ENCODE data around the gene OSBPL8. TPM values are rescaled to one million over a fixed set of nuclear protein-coding genes. Genes with fewer than 3 reads are reported as not detected.

OSBPL8 gene
- total RNA-seq, 1 donor, result 133 TPM

DNA sequence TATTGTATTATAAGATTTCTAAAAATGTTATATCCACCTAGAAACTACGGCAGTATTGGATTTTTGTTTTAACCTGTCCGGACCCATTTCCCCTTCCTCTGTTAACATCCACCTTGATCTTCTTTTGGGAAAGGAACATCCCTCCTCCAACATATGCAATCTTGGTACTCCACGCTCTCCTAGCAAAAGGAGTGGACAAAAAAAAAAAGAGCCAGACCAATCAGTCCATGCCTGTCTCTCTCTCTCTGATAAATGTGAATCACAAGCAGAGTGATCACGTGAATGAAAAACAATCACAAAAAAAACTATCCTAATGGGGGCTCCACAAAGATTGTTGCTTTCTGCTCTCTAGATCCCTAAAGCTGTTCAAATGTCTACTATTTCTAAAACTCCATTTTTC lies 27.1 kb downstream of the OSBPL8 start:
- no peak for DNase-seq (ENCODE audit: low read depth)
- no peak overlapping the region for H3K4me3 ChIP-seq (ENCODE audit: low read depth, low read length)
- TF ChIP-seq, protein P1, sequence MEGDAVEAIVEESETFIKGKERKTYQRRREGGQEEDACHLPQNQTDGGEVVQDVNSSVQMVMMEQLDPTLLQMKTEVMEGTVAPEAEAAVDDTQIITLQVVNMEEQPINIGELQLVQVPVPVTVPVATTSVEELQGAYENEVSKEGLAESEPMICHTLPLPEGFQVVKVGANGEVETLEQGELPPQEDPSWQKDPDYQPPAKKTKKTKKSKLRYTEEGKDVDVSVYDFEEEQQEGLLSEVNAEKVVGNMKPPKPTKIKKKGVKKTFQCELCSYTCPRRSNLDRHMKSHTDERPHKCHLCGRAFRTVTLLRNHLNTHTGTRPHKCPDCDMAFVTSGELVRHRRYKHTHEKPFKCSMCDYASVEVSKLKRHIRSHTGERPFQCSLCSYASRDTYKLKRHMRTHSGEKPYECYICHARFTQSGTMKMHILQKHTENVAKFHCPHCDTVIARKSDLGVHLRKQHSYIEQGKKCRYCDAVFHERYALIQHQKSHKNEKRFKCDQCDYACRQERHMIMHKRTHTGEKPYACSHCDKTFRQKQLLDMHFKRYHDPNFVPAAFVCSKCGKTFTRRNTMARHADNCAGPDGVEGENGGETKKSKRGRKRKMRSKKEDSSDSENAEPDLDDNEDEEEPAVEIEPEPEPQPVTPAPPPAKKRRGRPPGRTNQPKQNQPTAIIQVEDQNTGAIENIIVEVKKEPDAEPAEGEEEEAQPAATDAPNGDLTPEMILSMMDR (IDR thresholded peaks at IDR 0.05; ENCODE audit: insufficient read depth, low read length), result no peak

GRCh38 chr12:76531056-76531455 lies 28.5 kb downstream of the OSBPL8 start:
- TF ChIP-seq, protein P1 (IDR thresholded peaks at IDR 0.05; ENCODE audit: insufficient read depth, low read length), result no peak
- DNase-seq (ENCODE audit: low read depth), result no peak

DNA sequence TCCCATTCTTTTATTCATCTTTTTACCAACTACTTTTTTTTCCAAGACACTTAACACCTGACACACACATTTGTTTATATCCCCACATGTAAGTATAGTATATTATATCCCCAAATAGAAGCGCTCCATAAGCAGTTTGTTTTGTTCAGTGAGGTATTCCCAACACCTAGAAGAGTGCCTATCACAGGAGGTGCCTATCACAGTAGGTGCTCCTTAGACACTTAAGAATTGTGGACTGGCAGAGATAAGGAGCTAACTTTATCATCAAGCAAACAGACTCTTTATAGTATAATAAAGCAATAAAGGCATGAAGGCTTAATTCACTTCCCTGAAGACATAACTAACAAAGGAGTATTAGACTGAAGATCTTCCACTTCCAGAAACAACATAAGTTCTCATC lies 29.1 kb downstream of the OSBPL8 start:
- no peak overlapping the region for H3K4me3 ChIP-seq (ENCODE audit: low read depth, low read length)
- no peak for DNase-seq (ENCODE audit: low read depth)
- TF ChIP-seq, protein P1 (IDR thresholded peaks at IDR 0.05; ENCODE audit: insufficient read depth, low read length), result no peak

More at GRCh38 chr12:76531056-76531455, 28.5 kb downstream of the OSBPL8 start:
- no peak overlapping the region for H3K4me3 ChIP-seq (ENCODE audit: low read depth, low read length)

DNA sequence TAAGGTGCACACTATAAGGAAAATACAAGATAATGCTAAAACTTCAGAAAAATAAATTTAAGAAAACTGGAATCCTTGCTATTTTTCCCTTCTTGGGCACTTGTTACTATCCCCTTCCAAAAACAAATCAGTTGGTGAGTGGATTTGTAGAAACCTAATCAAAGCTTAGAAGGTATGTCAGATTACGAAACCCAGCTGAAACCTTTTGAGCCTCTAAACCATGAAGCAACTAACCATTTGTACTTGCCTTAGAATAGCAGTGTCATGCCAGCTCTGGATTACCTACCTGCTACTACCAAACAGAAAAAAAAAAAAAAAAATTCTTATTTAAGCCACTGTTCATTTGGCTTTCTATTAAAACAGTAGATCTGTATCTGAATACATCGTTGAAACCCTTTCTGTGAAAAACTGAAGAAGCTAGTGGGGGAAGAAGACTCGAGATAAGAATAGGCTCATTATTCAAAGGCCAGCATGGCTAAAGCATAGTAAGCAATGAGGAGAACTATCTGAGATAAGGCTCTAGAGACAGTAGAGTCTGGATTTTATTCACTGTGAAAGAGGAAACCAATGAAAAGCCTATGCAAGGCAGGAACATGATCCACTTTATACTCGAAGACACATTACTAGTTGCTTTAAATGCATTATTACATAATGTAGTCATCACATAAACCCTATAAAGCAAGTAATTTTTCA lies 30.2 kb downstream of the OSBPL8 start:
- DNase-seq (ENCODE audit: low read depth), result peak; percentile 37
- TF ChIP-seq, protein P1 (IDR thresholded peaks at IDR 0.05; ENCODE audit: insufficient read depth, low read length), result no peak
- no peak overlapping the region for H3K4me3 ChIP-seq (ENCODE audit: low read depth, low read length)

- no peak for DNase-seq (ENCODE audit: low read depth)
- no peak overlapping the region for H3K4me3 ChIP-seq (ENCODE audit: low read depth, low read length)
- TF ChIP-seq, protein P1 (IDR thresholded peaks at IDR 0.05; ENCODE audit: insufficient read depth, low read length), result no peak
Measured at GRCh38 chr12:76523408-76523807, 36.2 kb downstream of the OSBPL8 start.

GRCh38 chr12:76520348-76520747 lies 39.2 kb downstream of the OSBPL8 start:
- DNase-seq (ENCODE audit: low read depth), result no peak
- TF ChIP-seq, protein P1 (IDR thresholded peaks at IDR 0.05; ENCODE audit: insufficient read depth, low read length), result no peak

DNA sequence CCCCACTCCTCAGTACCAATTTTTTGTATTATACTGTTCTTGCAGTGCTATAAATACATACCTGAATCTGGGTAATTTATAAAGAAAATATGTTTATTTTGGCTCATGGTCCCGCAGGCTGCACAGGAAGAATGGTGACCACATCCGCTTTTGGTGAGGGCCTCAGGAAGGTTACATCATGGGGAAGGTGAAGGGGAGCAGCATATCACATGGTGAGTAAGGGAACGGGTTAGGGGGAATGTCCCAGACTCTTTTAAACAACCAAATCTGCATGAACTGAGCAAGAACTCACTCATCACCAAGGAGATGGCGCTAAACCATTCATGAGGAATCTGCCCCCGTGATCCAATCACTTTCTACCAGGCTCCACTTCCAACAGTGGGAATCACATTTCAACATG lies 40.0 kb downstream of the OSBPL8 start:
- no peak for DNase-seq (ENCODE audit: low read depth)
- TF ChIP-seq, protein P1 (IDR thresholded peaks at IDR 0.05; ENCODE audit: insufficient read depth, low read length), result no peak
- no peak overlapping the region for H3K4me3 ChIP-seq (ENCODE audit: low read depth, low read length)

More at GRCh38 chr12:76520348-76520747, 39.2 kb downstream of the OSBPL8 start:
- no peak overlapping the region for H3K4me3 ChIP-seq (ENCODE audit: low read depth, low read length)

All from fibroblast of the aortic adventitia (primary cell).